ENCODE measurements around the gene NEK4. TPM values are rescaled to one million over a fixed set of nuclear protein-coding genes. Genes with fewer than 3 reads are reported as not detected.

Gene NEK4
- total and polyA plus RNA-seq, 4 donors: 5.4 to 28.7 (median 15.4) TPM

DNA sequence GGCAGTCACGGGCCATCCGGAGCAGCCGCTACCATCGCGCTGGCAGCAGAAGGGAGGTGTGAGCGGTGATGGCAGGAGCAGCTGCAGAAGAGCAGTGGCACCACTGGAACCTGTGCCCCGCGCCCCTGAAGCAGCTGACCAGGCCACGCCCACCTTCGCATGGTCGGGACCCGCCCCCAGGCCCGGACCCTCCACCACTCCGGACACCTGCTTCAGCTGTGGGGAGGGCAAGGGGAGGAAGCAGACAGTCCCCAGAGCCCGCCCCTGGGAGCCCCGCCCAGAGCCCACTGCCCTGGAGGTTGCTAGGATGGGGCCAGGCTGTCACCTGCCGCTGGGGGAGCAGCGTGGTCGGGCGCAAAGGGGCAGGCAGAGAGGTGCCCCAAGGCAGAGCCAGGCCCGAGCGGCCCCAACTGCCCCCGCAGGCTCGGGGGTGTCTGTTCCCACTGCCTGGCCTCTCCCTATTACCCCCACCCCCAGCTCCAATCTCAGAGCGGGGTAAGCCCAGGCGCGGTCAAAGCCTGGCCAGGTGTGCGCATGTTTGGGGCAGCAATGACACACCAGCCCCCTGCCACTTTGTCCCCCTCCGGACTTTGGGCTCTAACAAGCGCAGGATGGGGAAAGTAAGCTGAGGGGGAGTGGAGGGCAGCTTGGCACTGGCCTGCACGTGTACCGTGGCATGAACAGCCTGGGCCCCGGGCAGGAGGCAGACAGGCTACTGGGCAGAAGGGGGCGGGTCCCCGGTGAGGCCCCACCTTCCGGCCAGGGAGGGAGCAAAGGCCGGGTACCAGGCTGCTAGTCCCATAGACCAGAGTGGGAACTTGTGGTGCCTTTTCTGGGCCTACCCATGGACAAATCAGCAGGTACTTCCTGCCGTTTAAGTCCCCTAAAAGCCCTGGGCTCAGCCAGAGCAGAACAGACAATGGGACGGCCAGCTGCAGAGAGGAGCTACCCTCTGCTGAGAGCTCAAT, 56.1 kb downstream of the NEK4 start:
- DNase-seq (ENCODE audit: low spot score): no peak
- 72% methylated on average over 39 of the region's 39 CpGs for WGBS
- H3K4me1 ChIP-seq (ENCODE audit: control insufficient read depth in 4 of 4, insufficient read depth in 4 of 4, low read length in 3 of 4): peaks cover 2 to 18% (median 10%) of the 10 kb centered on the region in 4 donors
- H3K27ac ChIP-seq (ENCODE audit: low read depth in 1 of 2, low read length in 2 of 2): no peak overlapping the region
- no peak for TF ChIP-seq EGR1 (IDR thresholded peaks at IDR 0.05; ENCODE audit: low read depth in 2 of 2)
- TF ChIP-seq, protein P1, sequence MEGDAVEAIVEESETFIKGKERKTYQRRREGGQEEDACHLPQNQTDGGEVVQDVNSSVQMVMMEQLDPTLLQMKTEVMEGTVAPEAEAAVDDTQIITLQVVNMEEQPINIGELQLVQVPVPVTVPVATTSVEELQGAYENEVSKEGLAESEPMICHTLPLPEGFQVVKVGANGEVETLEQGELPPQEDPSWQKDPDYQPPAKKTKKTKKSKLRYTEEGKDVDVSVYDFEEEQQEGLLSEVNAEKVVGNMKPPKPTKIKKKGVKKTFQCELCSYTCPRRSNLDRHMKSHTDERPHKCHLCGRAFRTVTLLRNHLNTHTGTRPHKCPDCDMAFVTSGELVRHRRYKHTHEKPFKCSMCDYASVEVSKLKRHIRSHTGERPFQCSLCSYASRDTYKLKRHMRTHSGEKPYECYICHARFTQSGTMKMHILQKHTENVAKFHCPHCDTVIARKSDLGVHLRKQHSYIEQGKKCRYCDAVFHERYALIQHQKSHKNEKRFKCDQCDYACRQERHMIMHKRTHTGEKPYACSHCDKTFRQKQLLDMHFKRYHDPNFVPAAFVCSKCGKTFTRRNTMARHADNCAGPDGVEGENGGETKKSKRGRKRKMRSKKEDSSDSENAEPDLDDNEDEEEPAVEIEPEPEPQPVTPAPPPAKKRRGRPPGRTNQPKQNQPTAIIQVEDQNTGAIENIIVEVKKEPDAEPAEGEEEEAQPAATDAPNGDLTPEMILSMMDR (IDR thresholded peaks at IDR 0.05; ENCODE audit: low read depth, low read length, missing input control): no peak
- peak in 1 of 2 donors; percentile 47 for TF ChIP-seq HNF4A (conservative IDR thresholded peaks at IDR 0.05)
- TF ChIP-seq, protein P2, sequence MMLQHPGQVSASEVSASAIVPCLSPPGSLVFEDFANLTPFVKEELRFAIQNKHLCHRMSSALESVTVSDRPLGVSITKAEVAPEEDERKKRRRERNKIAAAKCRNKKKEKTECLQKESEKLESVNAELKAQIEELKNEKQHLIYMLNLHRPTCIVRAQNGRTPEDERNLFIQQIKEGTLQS (IDR thresholded peaks at IDR 0.05): no peak
- TF ChIP-seq TAF1 (conservative IDR thresholded peaks at IDR 0.05): no peak
- H3K4me3 ChIP-seq (ENCODE audit: low read depth in 1 of 3, low read length in 3 of 3): no peak overlapping the region
- no peaks in the 10 kb centered on the region for H3K27me3 ChIP-seq (ENCODE audit: control insufficient read depth in 4 of 4, insufficient read depth in 4 of 4, low read length in 3 of 4)
- peaks cover 0 to 5% (median 3%) of the 10 kb centered on the region in 4 donors for H3K36me3 ChIP-seq (ENCODE audit: control insufficient read depth in 4 of 4, insufficient read depth in 3 of 4, low read depth in 1 of 4, low read length in 3 of 4)
- H3K9me3 ChIP-seq (ENCODE audit: control insufficient read depth in 4 of 4, low read length in 3 of 4): no peaks in the 10 kb centered on the region
- no peak overlapping the region for H3K9ac ChIP-seq (ENCODE audit: low read depth in 1 of 2, low read length in 2 of 2)

DNA sequence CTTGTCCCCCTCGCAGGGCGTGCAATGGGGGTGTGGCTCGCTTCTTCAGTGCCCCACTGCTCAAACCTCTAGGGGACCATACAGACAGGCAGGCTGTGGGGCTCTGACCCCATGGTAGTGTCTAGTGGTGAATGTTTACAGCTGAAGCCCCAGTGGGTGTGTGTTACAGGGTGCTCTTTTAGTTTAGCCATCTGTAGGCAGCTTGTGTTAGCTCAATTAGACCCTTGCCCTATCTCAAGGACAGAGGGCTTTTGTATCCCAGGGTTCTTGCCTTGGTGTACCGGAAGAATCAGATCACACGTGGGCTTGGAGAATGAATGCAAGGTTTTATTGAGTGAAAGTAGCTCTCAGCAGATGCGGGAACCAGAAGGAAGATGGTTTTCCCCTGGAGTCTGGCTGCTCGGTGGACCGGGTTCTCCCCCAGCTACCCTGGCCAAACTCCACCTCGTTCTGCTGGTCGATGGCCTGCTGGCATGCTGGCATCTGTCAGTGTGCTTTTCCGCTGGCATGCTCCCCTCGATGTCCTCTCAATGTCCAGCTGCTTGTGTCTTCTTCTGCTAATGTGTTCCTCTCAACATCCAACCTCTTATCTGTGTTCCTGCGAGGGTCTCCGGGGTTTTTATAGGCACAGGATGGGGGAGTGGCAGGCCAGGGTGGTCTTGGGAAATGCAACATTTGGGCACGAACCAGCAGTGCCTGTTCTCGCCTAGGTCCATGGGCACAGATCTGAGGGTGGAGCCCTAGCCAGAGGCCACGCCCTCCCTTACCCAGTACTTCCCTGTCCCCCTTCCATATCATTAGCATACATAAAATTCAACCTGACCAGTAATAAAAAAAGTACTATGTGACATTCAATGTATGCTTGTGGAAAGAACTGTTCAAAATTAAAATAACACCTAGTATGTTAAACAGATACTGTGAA, 58.2 kb downstream of the NEK4 start:
- Histone ChIP-seq H3K27me3 (ENCODE audit: control insufficient read depth in 4 of 4, insufficient read depth in 4 of 4, low read length in 3 of 4) (no peaks in the 10 kb centered on the region), H3K9ac (ENCODE audit: low read depth in 1 of 2, low read length in 2 of 2) (no peak overlapping the region), H3K27ac (ENCODE audit: low read depth in 1 of 2, low read length in 2 of 2) (no peak overlapping the region), H3K9me3 (ENCODE audit: control insufficient read depth in 4 of 4, low read length in 3 of 4) (no peaks in the 10 kb centered on the region), H3K36me3 (ENCODE audit: control insufficient read depth in 4 of 4, insufficient read depth in 3 of 4, low read depth in 1 of 4, low read length in 3 of 4) (peaks cover 2 to 9% (median 6%) of the 10 kb centered on the region in 4 donors), H3K4me3 (ENCODE audit: low read depth in 1 of 3, low read length in 3 of 3) (no peak overlapping the region), H3K4me1 (ENCODE audit: control insufficient read depth in 4 of 4, insufficient read depth in 4 of 4, low read length in 3 of 4) (peaks cover 2 to 21% (median 12%) of the 10 kb centered on the region in 4 donors)
- DNase-seq (ENCODE audit: low spot score): no peak
- 53% methylated on average over 17 of the region's 17 CpGs for WGBS
- TF ChIP-seq HNF4A (conservative IDR thresholded peaks at IDR 0.05) (peak; percentile 59 to 64), RAD21 (IDR thresholded peaks at IDR 0.05) (peak in 1 of 2 donors; percentile 23), RXRA (IDR thresholded peaks at IDR 0.05) (peak; percentile 21 to 34), SP1 (IDR thresholded peaks at IDR 0.05) (no peak)

DNA sequence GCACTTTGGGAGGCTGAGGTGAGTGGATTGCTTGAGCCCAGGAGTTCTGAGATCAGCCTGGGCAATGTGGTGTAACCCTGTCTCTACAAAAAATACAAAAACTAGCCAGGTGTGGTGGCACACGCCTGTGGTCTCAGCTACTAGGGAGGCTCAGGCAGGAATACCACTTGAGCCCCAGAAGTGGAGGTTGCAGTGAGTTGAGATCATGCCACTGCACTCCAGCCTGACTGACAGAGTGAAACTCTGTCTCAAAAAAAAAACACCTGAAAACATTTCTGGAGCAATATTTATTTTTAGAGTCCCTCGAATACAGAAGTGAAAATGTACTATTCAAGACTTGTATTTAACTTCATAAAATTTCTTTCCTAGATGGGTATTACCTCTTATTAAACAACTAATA, 60.2 kb downstream of the NEK4 start:
- no peaks in the 10 kb centered on the region for H3K27me3 ChIP-seq (ENCODE audit: control insufficient read depth in 4 of 4, insufficient read depth in 4 of 4, low read length in 3 of 4)
- WGBS: 84% methylated on average over 2 of the region's 2 CpGs
- H3K4me1 ChIP-seq (ENCODE audit: control insufficient read depth in 4 of 4, insufficient read depth in 4 of 4, low read length in 3 of 4): peaks cover 2 to 35% (median 21%) of the 10 kb centered on the region in 4 donors
- no peak for DNase-seq (ENCODE audit: low spot score)
- H3K9ac ChIP-seq (ENCODE audit: low read depth in 1 of 2, low read length in 2 of 2): no peak overlapping the region
- H3K36me3 ChIP-seq (ENCODE audit: control insufficient read depth in 4 of 4, insufficient read depth in 3 of 4, low read depth in 1 of 4, low read length in 3 of 4): peaks cover 0 to 9% (median 5%) of the 10 kb centered on the region in 4 donors
- H3K4me3 ChIP-seq (ENCODE audit: low read depth in 1 of 3, low read length in 3 of 3): no peak overlapping the region
- H3K27ac ChIP-seq (ENCODE audit: low read depth in 1 of 2, low read length in 2 of 2): no peak overlapping the region
- H3K9me3 ChIP-seq (ENCODE audit: control insufficient read depth in 4 of 4, low read length in 3 of 4): no peaks in the 10 kb centered on the region
- TF ChIP-seq EGR1 (IDR thresholded peaks at IDR 0.05; ENCODE audit: low read depth in 2 of 2) (no peak), FOXA2 (IDR thresholded peaks at IDR 0.05) (no peak), RXRA (IDR thresholded peaks at IDR 0.05) (no peak), YY1 (IDR thresholded peaks at IDR 0.05) (no peak), GABPA (IDR thresholded peaks at IDR 0.05 in 1 of 2, conservative IDR thresholded peaks at IDR 0.05 in 1 of 2) (no peak), RAD21 (IDR thresholded peaks at IDR 0.05) (no peak), TAF1 (conservative IDR thresholded peaks at IDR 0.05) (no peak), HNF4A (conservative IDR thresholded peaks at IDR 0.05) (no peak), SP1 (IDR thresholded peaks at IDR 0.05) (no peak), FOXA1 (IDR thresholded peaks at IDR 0.05) (no peak), HNF4G (IDR thresholded peaks at IDR 0.05) (no peak)
- TF ChIP-seq, protein P2 (IDR thresholded peaks at IDR 0.05): no peak
- TF ChIP-seq, protein P3, sequence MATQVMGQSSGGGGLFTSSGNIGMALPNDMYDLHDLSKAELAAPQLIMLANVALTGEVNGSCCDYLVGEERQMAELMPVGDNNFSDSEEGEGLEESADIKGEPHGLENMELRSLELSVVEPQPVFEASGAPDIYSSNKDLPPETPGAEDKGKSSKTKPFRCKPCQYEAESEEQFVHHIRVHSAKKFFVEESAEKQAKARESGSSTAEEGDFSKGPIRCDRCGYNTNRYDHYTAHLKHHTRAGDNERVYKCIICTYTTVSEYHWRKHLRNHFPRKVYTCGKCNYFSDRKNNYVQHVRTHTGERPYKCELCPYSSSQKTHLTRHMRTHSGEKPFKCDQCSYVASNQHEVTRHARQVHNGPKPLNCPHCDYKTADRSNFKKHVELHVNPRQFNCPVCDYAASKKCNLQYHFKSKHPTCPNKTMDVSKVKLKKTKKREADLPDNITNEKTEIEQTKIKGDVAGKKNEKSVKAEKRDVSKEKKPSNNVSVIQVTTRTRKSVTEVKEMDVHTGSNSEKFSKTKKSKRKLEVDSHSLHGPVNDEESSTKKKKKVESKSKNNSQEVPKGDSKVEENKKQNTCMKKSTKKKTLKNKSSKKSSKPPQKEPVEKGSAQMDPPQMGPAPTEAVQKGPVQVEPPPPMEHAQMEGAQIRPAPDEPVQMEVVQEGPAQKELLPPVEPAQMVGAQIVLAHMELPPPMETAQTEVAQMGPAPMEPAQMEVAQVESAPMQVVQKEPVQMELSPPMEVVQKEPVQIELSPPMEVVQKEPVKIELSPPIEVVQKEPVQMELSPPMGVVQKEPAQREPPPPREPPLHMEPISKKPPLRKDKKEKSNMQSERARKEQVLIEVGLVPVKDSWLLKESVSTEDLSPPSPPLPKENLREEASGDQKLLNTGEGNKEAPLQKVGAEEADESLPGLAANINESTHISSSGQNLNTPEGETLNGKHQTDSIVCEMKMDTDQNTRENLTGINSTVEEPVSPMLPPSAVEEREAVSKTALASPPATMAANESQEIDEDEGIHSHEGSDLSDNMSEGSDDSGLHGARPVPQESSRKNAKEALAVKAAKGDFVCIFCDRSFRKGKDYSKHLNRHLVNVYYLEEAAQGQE (IDR thresholded peaks at IDR 0.05): no peak
- TF ChIP-seq, protein P4, sequence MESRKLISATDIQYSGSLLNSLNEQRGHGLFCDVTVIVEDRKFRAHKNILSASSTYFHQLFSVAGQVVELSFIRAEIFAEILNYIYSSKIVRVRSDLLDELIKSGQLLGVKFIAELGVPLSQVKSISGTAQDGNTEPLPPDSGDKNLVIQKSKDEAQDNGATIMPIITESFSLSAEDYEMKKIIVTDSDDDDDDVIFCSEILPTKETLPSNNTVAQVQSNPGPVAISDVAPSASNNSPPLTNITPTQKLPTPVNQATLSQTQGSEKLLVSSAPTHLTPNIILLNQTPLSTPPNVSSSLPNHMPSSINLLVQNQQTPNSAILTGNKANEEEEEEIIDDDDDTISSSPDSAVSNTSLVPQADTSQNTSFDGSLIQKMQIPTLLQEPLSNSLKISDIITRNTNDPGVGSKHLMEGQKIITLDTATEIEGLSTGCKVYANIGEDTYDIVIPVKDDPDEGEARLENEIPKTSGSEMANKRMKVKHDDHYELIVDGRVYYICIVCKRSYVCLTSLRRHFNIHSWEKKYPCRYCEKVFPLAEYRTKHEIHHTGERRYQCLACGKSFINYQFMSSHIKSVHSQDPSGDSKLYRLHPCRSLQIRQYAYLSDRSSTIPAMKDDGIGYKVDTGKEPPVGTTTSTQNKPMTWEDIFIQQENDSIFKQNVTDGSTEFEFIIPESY (IDR thresholded peaks at IDR 0.05): no peak
